Thymus (tissue), 14 donors: ENCODE data around the gene MRPL4. TPM values are rescaled to one million over a fixed set of nuclear protein-coding genes. Genes with fewer than 3 reads are reported as not detected.

Experiments used
- DNase-seq, 9 donors: peaks; one replicate each; pipeline ENCODE4 v3.0.0-alpha.2; 2013; ENCODE audit warnings: low spot score in 9 of 9, low read depth in 6 of 9, missing footprints in 1 of 9
- H3K27ac ChIP-seq, 2 donors: one replicate each; pipeline ENCODE4 v1.5.1; 2013; ENCODE audit warnings: control low read depth in 1 of 2, low read depth in 1 of 2, low read length in 1 of 2, mild to moderate bottlenecking in 1 of 2, moderate library complexity in 1 of 2
- H3K27me3 ChIP-seq, 2 donors: one replicate each; pipeline ENCODE4 v1.5.1; 2013; ENCODE audit warnings: low read length in 1 of 2; ENCODE audit not compliant: control insufficient read depth in 2 of 2, insufficient read depth in 1 of 2
- H3K36me3 ChIP-seq, 2 donors: one replicate each; pipeline ENCODE4 v1.5.1; 2013; ENCODE audit warnings: low read length in 1 of 2, mild to moderate bottlenecking in 1 of 2, moderate library complexity in 1 of 2; ENCODE audit not compliant: control insufficient read depth in 2 of 2, insufficient read depth in 2 of 2
- H3K4me1 ChIP-seq, 2 donors: one replicate each; pipeline ENCODE4 v1.5.1; 2013; ENCODE audit warnings: low read length in 2 of 2; ENCODE audit not compliant: control insufficient read depth in 2 of 2, insufficient read depth in 2 of 2
- H3K4me3 ChIP-seq, 2 donors: one replicate each; pipeline ENCODE4 v1.5.1; 2013; ENCODE audit warnings: low read length in 2 of 2, control low read depth in 1 of 2, mild to moderate bottlenecking in 1 of 2
- H3K9me3 ChIP-seq, 2 donors: one replicate each; pipeline ENCODE4 v1.5.1; 2013; ENCODE audit warnings: low read length in 1 of 2, mild to moderate bottlenecking in 1 of 2; ENCODE audit not compliant: control insufficient read depth in 2 of 2, insufficient read depth in 1 of 2
- WGBS: extraction: QIAGEN DNeasy Blood & Tissue Kit; methylation state at CpG from one replicate; pipeline ENCODE4 v1.1.7; 2013; 5-methylcytosine and 5-hydroxymethylcytosine counted together
- long read RNA-seq, 10 donors: transcript quantifications; one replicate each; lab custom pipeline, GENCODE V29; 2026
- polyA plus RNA-seq: library from polyadenylated mRNA; stranded (reverse); fragments of 200-250 nt; gene quantifications from one replicate; pipeline ENCODE4 v1.2.3, GENCODE V29; 2013
- total RNA-seq: library from RNA; stranded (reverse); fragments of 120-200 nt; gene quantifications from one replicate; pipeline ENCODE4 v1.2.4, GENCODE V29; 2013
- donor health status: healthy.

MRPL4 gene
- total RNA-seq, result 35.6 TPM
- 41.0 TPM for polyA plus RNA-seq
- long read RNA-seq, donor 1, result 0 reads
- long read RNA-seq, donor 2, transcript MRPL4-201 (9 exons, 1,455 nt), result major isoform, 26 of 41 reads
- long read RNA-seq, donor 2, transcript MRPL4-207 (8 exons, 1,423 nt), result minor isoform, 6 of 41 reads
- long read RNA-seq, donor 2, partial matches to known transcripts, result 0 of 41 reads
- long read RNA-seq, donor 2, other reads (novel, unspliced or antisense), result 6 of 41 reads
- long read RNA-seq, donor 3, transcript MRPL4-201 (9 exons, 1,455 nt), result major isoform, 30 of 40 reads
- long read RNA-seq, donor 3, partial matches to known transcripts, result 0 of 40 reads
- long read RNA-seq, donor 3, other reads (novel, unspliced or antisense), result 5 of 40 reads
- long read RNA-seq, donor 4, transcript MRPL4-201 (9 exons, 1,455 nt), result major isoform, 13 of 26 reads
- long read RNA-seq, donor 4, partial matches to known transcripts, result 9 of 26 reads
- long read RNA-seq, donor 4, other reads (novel, unspliced or antisense), result 0 of 26 reads
- long read RNA-seq, donor 5, transcript MRPL4-201 (9 exons, 1,455 nt), result major isoform, 31 of 43 reads
- long read RNA-seq, donor 5, transcript MRPL4-207 (8 exons, 1,423 nt), result minor isoform, 6 of 43 reads
- long read RNA-seq, donor 5, partial matches to known transcripts, result 0 of 43 reads
- long read RNA-seq, donor 5, other reads (novel, unspliced or antisense), result 5 of 43 reads
- long read RNA-seq, donor 6, transcript MRPL4-201 (9 exons, 1,455 nt), result major isoform, 9 of 12 reads
- long read RNA-seq, donor 6, partial matches to known transcripts, result 0 of 12 reads
- long read RNA-seq, donor 6, other reads (novel, unspliced or antisense), result 0 of 12 reads
- long read RNA-seq, donor 7, transcript MRPL4-201 (9 exons, 1,455 nt), result major isoform, 13 of 16 reads
- long read RNA-seq, donor 7, partial matches to known transcripts, result 0 of 16 reads
- long read RNA-seq, donor 7, other reads (novel, unspliced or antisense), result 0 of 16 reads
- long read RNA-seq, donor 8, transcript MRPL4-201 (9 exons, 1,455 nt), result major isoform, 9 of 11 reads
- long read RNA-seq, donor 8, partial matches to known transcripts, result 0 of 11 reads
- long read RNA-seq, donor 8, other reads (novel, unspliced or antisense), result 0 of 11 reads
- long read RNA-seq, donor 9, transcript MRPL4-201 (9 exons, 1,455 nt), result major isoform, 11 of 13 reads
- long read RNA-seq, donor 9, partial matches to known transcripts, result 0 of 13 reads
- long read RNA-seq, donor 9, other reads (novel, unspliced or antisense), result 0 of 13 reads
- long read RNA-seq, donor 10, transcript MRPL4-201 (9 exons, 1,455 nt), result major isoform, 16 of 17 reads
- long read RNA-seq, donor 10, partial matches to known transcripts, result 0 of 17 reads
- long read RNA-seq, donor 10, other reads (novel, unspliced or antisense), result 0 of 17 reads

DNA sequence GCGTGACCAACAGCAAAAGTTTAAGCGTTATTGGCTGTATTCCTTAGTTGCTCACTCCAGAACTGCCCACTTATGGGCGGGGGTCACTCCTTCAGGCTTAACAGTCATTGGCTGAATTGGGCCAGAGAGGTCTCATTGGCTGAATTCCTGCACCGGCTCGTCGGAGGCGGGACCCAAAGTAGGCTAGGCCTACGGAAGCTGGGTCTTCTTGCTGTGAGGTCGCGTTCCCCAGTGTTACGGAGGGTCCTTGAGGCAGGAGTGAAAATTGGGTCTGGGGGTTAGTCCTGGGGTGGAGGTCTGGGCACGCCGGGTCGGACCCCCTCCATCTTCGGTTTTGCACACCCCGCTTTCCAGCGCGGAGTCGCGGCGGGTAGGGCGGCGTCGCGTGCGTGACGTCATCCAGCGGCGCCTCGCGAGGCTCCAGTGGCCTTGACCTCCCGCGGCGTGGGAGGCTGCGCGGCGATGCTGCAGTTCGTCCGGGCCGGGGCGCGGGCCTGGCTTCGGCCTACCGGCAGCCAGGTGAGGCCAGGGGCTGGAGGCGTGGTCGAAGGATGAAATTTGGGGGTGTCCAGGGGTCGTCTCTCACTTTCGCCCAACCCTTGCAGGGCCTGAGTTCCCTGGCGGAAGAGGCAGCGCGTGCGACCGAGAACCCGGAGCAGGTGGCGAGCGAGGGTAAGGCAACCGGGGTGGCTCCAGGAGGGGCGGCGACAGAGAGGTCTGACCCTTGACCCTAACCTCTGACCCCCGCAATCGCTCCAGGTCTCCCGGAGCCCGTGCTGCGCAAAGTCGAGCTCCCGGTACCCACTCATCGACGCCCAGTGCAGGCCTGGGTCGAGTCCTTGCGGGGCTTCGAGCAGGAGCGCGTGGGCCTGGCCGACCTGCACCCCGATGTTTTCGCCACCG is at the start of gene MRPL4:
TSS of gene MRPL4 (plus strand) at position 423 of the 903 bp plus-strand sequence. CDS start at position 463, 40 bp downstream.
- Histone ChIP-seq H3K9me3 (no peaks in the 10 kb centered on the region), H3K36me3 (peaks cover 21 to 23% of the 10 kb centered on the region in 2 donors), H3K4me1 (peaks cover 3 to 12% of the 10 kb centered on the region in 2 donors), H3K27ac (peak within 1 kb of the TSS; percentile 80 to 87), H3K4me3 (peak within 1 kb of the TSS; percentile 64 to 98), H3K27me3 (no peaks in the 10 kb centered on the region)
- 1% methylated on average over 77 of the region's 77 CpGs for WGBS
- peak; percentile 90 to 99 (median 97) for DNase-seq

DNA sequence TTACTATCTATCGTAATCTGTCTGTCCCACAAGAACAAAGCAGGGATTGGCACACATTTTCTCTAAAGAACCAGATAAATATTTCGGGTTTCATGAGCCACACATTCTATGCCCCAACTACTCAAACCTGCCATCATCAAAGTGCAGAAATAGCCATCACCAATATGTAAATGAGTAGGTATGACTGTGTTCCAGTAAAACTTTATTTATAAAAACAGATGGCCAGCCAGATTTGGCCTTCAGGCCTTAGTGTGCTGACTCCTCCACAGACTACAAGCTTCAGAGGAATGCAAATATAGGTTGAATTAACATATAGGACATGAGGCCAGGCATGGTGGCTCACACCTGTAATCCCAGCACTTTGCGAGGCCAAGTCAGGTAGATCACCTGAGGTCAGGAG is 48.3 kb upstream of the MRPL4 start:
- 97% methylated on average over 3 of the region's 3 CpGs for WGBS
- DNase-seq, result no peak
- Histone ChIP-seq H3K27me3 (no peaks in the 10 kb centered on the region), H3K4me1 (no peaks in the 10 kb centered on the region), H3K9me3 (peaks cover 0 to 6% of the 10 kb centered on the region in 2 donors), H3K4me3 (no peak overlapping the region), H3K27ac (no peak overlapping the region), H3K36me3 (no peaks in the 10 kb centered on the region)

DNA sequence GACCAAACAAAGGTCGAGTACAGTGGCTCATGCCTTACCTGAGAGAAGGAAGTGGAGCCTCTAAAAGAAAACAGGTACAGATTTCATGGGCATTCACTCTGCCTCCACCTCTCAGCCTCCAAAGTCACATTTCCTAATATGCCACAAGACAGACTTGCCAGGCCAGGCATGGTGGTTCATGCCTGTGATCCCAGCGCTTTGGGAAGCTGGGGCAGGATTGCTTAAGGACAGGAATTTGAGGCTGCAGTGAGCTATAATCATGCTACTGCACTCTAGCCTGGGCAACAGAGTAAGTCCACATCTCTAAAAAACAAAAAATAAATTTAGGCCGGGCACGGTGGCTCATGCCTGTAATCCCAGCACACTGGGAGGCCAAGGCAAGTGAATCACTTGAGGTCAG is 46.4 kb upstream of the MRPL4 start:
- H3K36me3 ChIP-seq, result no peaks in the 10 kb centered on the region
- H3K27me3 ChIP-seq, result no peaks in the 10 kb centered on the region
- H3K27ac ChIP-seq, result no peak overlapping the region
- peaks cover 0 to 6% of the 10 kb centered on the region in 2 donors for H3K9me3 ChIP-seq
- no peak overlapping the region for H3K4me3 ChIP-seq
- H3K4me1 ChIP-seq, result no peaks in the 10 kb centered on the region
- WGBS, result 97% methylated on average over 4 of the region's 4 CpGs
- DNase-seq, result no peak

DNA sequence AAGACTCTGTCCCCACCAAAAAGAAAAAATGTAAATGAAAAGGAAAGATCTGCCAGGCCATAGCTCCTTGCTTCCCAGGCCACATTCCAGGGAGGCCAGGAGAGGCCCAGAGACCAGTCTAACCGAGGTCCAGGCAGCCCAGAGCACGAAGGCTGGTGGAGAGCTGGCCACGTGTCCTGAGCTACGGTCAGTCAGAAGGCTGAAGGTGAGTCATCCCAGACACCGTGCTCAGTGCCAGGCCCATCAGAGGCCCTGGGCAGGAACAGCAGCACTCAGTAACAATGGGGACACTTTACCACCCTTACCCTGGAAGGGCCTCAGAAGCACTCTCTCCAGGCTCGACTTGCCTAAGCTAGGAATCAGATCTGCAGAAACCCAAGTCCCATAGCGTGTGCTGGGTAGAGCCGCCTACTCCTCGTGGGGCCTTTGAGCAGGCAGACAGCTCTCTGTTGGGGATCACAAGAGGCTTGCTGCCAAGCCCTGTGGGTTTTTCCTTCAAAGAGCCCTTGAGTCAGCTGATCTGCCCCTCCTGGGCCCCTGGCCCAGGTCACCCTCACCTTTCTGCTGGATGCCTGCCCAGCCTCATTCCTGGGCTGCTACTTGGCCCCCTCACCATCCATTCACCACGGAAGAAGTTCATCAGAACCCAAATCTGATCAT is 45.7 kb upstream of the MRPL4 start:
- no peaks in the 10 kb centered on the region for H3K36me3 ChIP-seq
- H3K27ac ChIP-seq, result no peak overlapping the region
- no peaks in the 10 kb centered on the region for H3K27me3 ChIP-seq
- H3K9me3 ChIP-seq, result peaks cover 0 to 6% of the 10 kb centered on the region in 2 donors
- WGBS, result 94% methylated on average over 10 of the region's 10 CpGs
- no peak overlapping the region for H3K4me3 ChIP-seq
- no peaks in the 10 kb centered on the region for H3K4me1 ChIP-seq
- no peak for DNase-seq

DNA sequence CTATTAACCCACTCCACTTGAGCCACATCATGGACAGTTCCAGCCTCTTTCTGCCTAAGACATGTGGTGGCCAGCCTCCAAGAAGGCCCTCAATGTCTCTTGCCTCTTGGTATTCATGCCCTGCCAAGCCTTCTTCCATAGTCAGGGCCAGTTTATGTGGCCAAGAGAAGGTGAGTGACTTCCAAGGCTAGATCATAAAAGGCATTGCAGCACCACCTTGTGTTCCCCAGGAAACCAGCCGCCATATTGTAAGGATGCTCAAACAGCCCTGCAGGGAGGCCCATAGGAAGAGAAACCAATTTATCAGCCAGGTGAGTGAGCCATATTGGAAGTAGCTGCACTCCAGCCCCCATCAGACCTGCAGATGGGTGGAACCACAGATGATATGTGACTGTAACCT is 45.0 kb upstream of the MRPL4 start:
- no peak overlapping the region for H3K4me3 ChIP-seq
- H3K4me1 ChIP-seq, result no peaks in the 10 kb centered on the region
- no peaks in the 10 kb centered on the region for H3K27me3 ChIP-seq
- DNase-seq, result no peak
- H3K36me3 ChIP-seq, result no peaks in the 10 kb centered on the region
- 100% methylated on average over 1 of the region's 1 CpG for WGBS
- peaks cover 0 to 6% of the 10 kb centered on the region in 2 donors for H3K9me3 ChIP-seq
- H3K27ac ChIP-seq, result no peak overlapping the region

DNA sequence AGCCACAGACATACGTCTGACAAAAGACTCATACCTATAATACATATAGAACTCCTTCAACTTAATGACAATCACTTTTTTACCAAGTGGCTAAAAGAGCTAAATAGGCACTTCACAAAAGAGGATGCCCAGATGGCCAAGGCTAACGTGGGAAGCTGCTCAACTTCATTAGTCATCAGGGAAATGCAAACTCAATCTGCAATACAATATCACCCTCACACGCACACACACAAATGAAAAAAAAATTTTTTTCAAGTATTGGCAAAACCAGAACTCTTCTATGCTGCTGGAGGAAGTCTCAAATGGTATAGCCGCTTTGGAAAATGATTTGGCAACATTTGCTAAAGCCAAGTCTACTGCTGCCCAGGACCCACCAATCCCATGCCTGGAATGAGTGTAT is 42.7 kb upstream of the MRPL4 start:
- no peaks in the 10 kb centered on the region for H3K27me3 ChIP-seq
- DNase-seq, result no peak
- no peak overlapping the region for H3K27ac ChIP-seq
- WGBS, result 77% methylated on average over 4 of the region's 4 CpGs
- no peaks in the 10 kb centered on the region for H3K4me1 ChIP-seq
- H3K36me3 ChIP-seq, result no peaks in the 10 kb centered on the region
- H3K4me3 ChIP-seq, result no peak overlapping the region
- H3K9me3 ChIP-seq, result peaks cover 0 to 6% of the 10 kb centered on the region in 2 donors

GRCh38 chr19:10211061-10211460 is 41.0 kb upstream of the MRPL4 start:
- no peaks in the 10 kb centered on the region for H3K27me3 ChIP-seq
- H3K4me1 ChIP-seq, result no peaks in the 10 kb centered on the region
- no peaks in the 10 kb centered on the region for H3K36me3 ChIP-seq
- DNase-seq, result no peak
- H3K27ac ChIP-seq, result no peak overlapping the region
- whole genome bisulfite sequencing, result 87% methylated on average over 4 of the region's 4 CpGs
- H3K9me3 ChIP-seq, result peaks cover 0 to 6% of the 10 kb centered on the region in 2 donors
- H3K4me3 ChIP-seq, result no peak overlapping the region
